K562 (cell line): ENCODE data around the gene MED29. TPM values are rescaled to one million over a fixed set of nuclear protein-coding genes. Genes with fewer than 3 reads are reported as not detected.
A peak's percentile ranks its signal among the peaks of the same experiment; 100 is the strongest.

Source experiments
- CCAR2 ChIP-seq: fragments of 200-400 bp; formaldehyde crosslinking; IDR thresholded peaks from 2 replicates; pipeline ENCODE4 v1.6.1; 2017; ENCODE audit warnings: mild to moderate bottlenecking, low read depth, low read length
- ETV5 ChIP-seq: sonication (generic); formaldehyde crosslinking; IDR thresholded peaks from 2 replicates; pipeline ENCODE4 v1.4.0; 2020; ENCODE audit warnings: low read depth, mild to moderate bottlenecking, missing genetic modification reagents
- HCFC1 ChIP-seq: IDR thresholded peaks from 2 replicates; pipeline ENCODE4 v1.6.1; 2012; ENCODE audit warnings: low read depth, low read length, improper control_type of control experiment
- HMG20B ChIP-seq: fragments of 250-450 bp; sonication (Bioruptor Pico); IDR thresholded peaks from 2 replicates; pipeline ENCODE4 v1.5.0; 2021; ENCODE audit warnings: mild to moderate bottlenecking
- RUNX1 ChIP-seq: sonication (generic); IDR thresholded peaks from 2 replicates; pipeline ENCODE4 v1.6.1; 2016; ENCODE audit warnings: antibody characterized with exemption, low read depth
- SFPQ ChIP-seq: fragments of 200-400 bp; formaldehyde crosslinking; IDR thresholded peaks from 2 replicates; pipeline ENCODE4 v1.6.1; 2017; ENCODE audit warnings: mild to moderate bottlenecking, low read depth, low read length, moderate library complexity
- SIN3B ChIP-seq: fragments of 450-650 bp; IDR thresholded peaks from 2 replicates; pipeline ENCODE4 v1.6.1; 2017; ENCODE audit warnings: low read depth, mild to moderate bottlenecking, moderate library complexity
- SRSF7 ChIP-seq: fragments of 200-400 bp; formaldehyde crosslinking; optimal IDR thresholded peaks from 2 replicates; pipeline ENCODE3; 2017; ENCODE audit warnings: mild to moderate bottlenecking, low read depth, low read length
- STAT5B ChIP-seq: fragments of 250-450 bp; sonication (Bioruptor Pico); IDR thresholded peaks from 2 replicates; pipeline ENCODE4 v1.8.0; 2021; ENCODE audit warnings: mild to moderate bottlenecking, inconsistent platforms
- TAF1 ChIP-seq: IDR thresholded peaks from 2 replicates; pipeline ENCODE4 v1.6.1; 2011; ENCODE audit warnings: mild to moderate bottlenecking, low read length, moderate library complexity; ENCODE audit not compliant: insufficient read depth, control insufficient read depth, severe bottlenecking; ENCODE audit errors: extremely low read depth
- THRAP3 ChIP-seq: fragments of 450-650 bp; IDR thresholded peaks from 2 replicates; pipeline ENCODE4 v1.6.1; 2016; ENCODE audit warnings: mild to moderate bottlenecking, inconsistent platforms, borderline replicate concordance
- USF2 ChIP-seq: sonication (generic); formaldehyde crosslinking; IDR thresholded peaks from 2 replicates; pipeline ENCODE4 v1.5.0; 2020; ENCODE audit warnings: missing genetic modification reagents
- ZFX ChIP-seq: sonication (generic); formaldehyde crosslinking; IDR thresholded peaks from 2 replicates; pipeline ENCODE4 v1.8.0; 2022; ENCODE audit warnings: mild to moderate bottlenecking, missing genetic modification reagents, moderate library complexity
- ZNF592 ChIP-seq: fragments of 450-650 bp; IDR thresholded peaks from 2 replicates; pipeline ENCODE4 v1.6.1; 2017; ENCODE audit warnings: antibody characterized with exemption, mild to moderate bottlenecking
- ZNF639 ChIP-seq, 2 experiments: fragments of 200-800 bp in 1 of 2; sonication (Bioruptor generic) in 1 of 2; sonication (generic) in 1 of 2; formaldehyde crosslinking in 1 of 2; IDR thresholded peaks in 1 of 2; conservative IDR thresholded peaks in 1 of 2; 2 replicates each; pipeline versions ENCODE4 v1.5.0 to v1.6.1; 2016 to 2020; ENCODE audit warnings: missing compliant biosample characterization in 1 of 2, missing genetic modification characterization in 1 of 2, missing genetic modification reagents in 1 of 2
- polyA plus RNA-seq, 8 experiments: library from polyadenylated mRNA; depleted of rRNA in 4 of 8; stranded (reverse) in 5 of 8; unstranded in 3 of 8; fragments of >200 nt; fragmentation: Nextera tagmentation in 2 of 8; fragmentation: Illumina TruSeq in 1 of 8; extraction: Ambion mirVana in 2 of 8; extraction: Trizol in 1 of 8; gene quantifications; 2 replicates each; pipeline versions ENCODE4 v1.2.1 to v1.2.3, GENCODE V29; 2011 to 2014; ENCODE audit warnings: inconsistent platforms in 1 of 8, missing spikeins in 1 of 8
- total RNA-seq, 7 experiments: library from RNA; depleted of rRNA in 6 of 7; stranded (reverse); fragments of >200 nt in 6 of 7; fragmentation: Illumina TruSeq in 2 of 7; extraction: Trizol in 2 of 7; gene quantifications; 2 replicates each; pipeline versions ENCODE4 v1.2.1 to v1.2.3, GENCODE V29; 2011 to 2021; ENCODE audit warnings: low replicate concordance in 1 of 7

The MED29 gene
- total and polyA plus RNA-seq, 9 of the 15 experiments (the other 6 are each of a cell fraction or from before 2014, with no cell fraction given), result 1.8 to 22.6 (median 12.4) TPM

GRCh38 chr19:39445196-39446111 lies 54.3 kb downstream of the MED29 start, which contains the start of gene SUPT5H (continued):
- TF ChIP-seq SFPQ (no peak), ZFX (CRISPR knock-in tag) (peak; percentile 96), HCFC1 (peak; percentile 93), STAT5B (no peak), RUNX1 (no peak), THRAP3 (peak; percentile 23; the same call in 1 of the 2 replicates), USF2 (CRISPR knock-in tag) (no peak), CCAR2 (no peak), TAF1 (peak; percentile 72), SRSF7 (no peak), ZNF639 (CRISPR knock-in tag; conservative IDR thresholded peaks at IDR 0.05 in 1 of 2, IDR thresholded peaks at IDR 0.05 in 1 of 2) (peak in 1 of 2 experiments; percentile 33; a peak in 1 of 4 replicates), SIN3B (0 out of 2 replicates have a peak, but pooled peaks have one; percentile 21), ZNF592 (0 out of 2 replicates have a peak, but pooled peaks have one; percentile 25), ETV5 (CRISPR knock-in tag) (0 out of 2 replicates have a peak, but pooled peaks have one; percentile 46), HMG20B (CRISPR knock-in tag) (no peak)
